K562 (cell line): ENCODE measurements around the gene POMZP3.
"Not testable (repeated sequence)": the region's sequence is repeated elsewhere in the genome, so short reads cannot be mapped to it uniquely, and the experiment has no call there.

Experiments used
- EGR1 ChIP-seq: fragments of 450-650 bp; conservative IDR thresholded peaks from 2 replicates; pipeline ENCODE4 v1.6.1; 2017; ENCODE audit warnings: mild to moderate bottlenecking
- FOXA3 ChIP-seq, 2 experiments: fragments of 450-650 bp in 1 of 2; sonication (generic) in 1 of 2; formaldehyde crosslinking; IDR thresholded peaks in 1 of 2; conservative IDR thresholded peaks in 1 of 2; 2 replicates each; pipeline versions ENCODE4 v1.4.0 to v1.8.0; 2020 to 2022; ENCODE audit warnings: mild to moderate bottlenecking in 2 of 2, missing genetic modification reagents in 1 of 2
- ZKSCAN1 ChIP-seq: fragments of 150-350 bp; IDR thresholded peaks from 2 replicates; pipeline ENCODE4 v1.6.1; 2016; ENCODE audit warnings: low read depth, low read length

DNA sequence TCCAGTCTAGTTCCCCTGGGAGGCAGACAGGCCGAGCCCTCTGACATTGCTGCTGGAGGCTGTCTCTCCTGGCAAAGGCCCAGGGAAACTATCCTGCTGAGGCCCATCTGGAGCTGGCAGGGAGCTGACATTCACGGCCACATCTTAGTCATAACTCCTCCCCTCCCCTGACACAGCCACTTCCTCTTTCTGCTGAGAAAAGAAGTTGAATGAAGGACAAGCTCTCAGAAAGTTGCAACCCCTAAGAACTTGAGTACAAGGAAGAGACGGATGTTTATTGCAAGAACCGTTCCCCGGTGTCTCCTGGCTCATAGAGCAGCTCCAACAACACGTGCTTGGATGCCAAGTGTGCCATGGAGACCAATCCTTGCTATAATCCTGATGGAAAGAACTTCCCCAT lies 21.1 kb downstream of the POMZP3 start:
- TF ChIP-seq EGR1; FOXA3 (CRISPR knock-in tag; conservative IDR thresholded peaks at IDR 0.05 in 1 of 2, IDR thresholded peaks at IDR 0.05 in 1 of 2); ZKSCAN1: not testable (repeated sequence)
